ENCODE measurements around the gene CCND3.

CCND3 gene

DNA sequence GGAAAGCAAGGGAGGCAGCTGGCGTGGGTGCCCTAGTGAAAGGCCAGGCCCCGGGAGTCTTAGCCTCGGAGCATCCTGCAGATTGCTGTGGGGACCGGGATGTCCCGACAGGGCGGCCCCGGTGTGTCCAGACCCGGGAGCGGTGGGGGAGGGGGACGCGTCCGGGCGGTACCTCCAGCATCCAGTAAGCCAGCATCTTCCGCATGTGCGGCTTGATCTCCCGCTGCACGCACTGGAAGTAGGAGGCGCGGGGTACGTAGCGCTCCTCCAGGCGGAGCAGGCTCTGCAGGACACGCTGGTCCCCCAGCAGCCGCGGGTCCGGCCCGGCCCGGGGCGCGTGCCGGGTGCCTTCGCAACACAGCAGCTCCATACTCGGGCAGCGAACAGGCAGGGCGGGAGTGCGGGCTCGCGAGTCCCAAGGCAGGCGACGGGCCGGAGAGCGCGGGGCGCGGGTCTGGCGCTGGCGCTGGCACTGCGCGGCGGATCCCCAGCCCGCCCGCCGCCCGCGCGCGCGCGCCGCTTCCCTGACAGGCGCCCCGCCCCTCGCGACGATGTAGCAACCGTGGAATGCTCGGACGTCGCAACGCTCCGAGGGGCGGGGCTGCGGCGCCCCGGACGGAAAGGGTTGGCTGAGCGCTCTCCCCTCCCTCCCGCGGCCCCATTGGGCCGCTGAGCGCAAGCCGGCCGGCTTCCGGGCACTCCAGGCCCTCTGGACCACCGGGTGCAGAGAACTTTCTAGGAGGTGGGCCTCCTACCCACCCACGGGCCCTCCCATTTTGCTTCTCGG, at the start of gene CCND3:
CCND3 (minus strand) TSS at position 529 of the 787 bp plus-strand sequence; CDS start at position 370, 159 bp downstream.
- TF ChIP-seq POLR2A (IDR thresholded peaks at IDR 0.05; ENCODE audit: extremely low read depth, insufficient read length): peak; percentile 40
- TF ChIP-seq, protein P1, sequence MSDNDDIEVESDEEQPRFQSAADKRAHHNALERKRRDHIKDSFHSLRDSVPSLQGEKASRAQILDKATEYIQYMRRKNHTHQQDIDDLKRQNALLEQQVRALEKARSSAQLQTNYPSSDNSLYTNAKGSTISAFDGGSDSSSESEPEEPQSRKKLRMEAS (IDR thresholded peaks at IDR 0.05; ENCODE audit: low read depth, low read length): peak; percentile 41; the same call in 1 of the 2 replicates
- TF ChIP-seq MYC (IDR thresholded peaks at IDR 0.05; ENCODE audit: low read depth, low read length): peak; percentile 29; the same call in 1 of the 2 replicates
- no peak for TF ChIP-seq CTCF (IDR thresholded peaks at IDR 0.05; ENCODE audit: low read depth, low read length)
- peak within 1 kb of the TSS; percentile 97 for H3K4me3 ChIP-seq (ENCODE audit: low read depth, low read length)
- DNase-seq (ENCODE audit: low read depth): peak; percentile 97

GRCh38 chr6:41986339-41986738, 44.7 kb upstream of the CCND3 start:
- no peak for DNase-seq (ENCODE audit: low read depth)
- no peak for TF ChIP-seq CTCF (IDR thresholded peaks at IDR 0.05; ENCODE audit: low read depth, low read length)
- TF ChIP-seq POLR2A (IDR thresholded peaks at IDR 0.05; ENCODE audit: extremely low read depth, insufficient read length): no peak
- TF ChIP-seq, protein P1 (IDR thresholded peaks at IDR 0.05; ENCODE audit: low read depth, low read length): no peak
- TF ChIP-seq MYC (IDR thresholded peaks at IDR 0.05; ENCODE audit: low read depth, low read length): no peak
- H3K4me3 ChIP-seq (ENCODE audit: low read depth, low read length): no peak overlapping the region

GRCh38 chr6:41984623-41985022, 43.0 kb upstream of the CCND3 start:
- no peak overlapping the region for H3K4me3 ChIP-seq (ENCODE audit: low read depth, low read length)
- TF ChIP-seq CTCF (IDR thresholded peaks at IDR 0.05; ENCODE audit: low read depth, low read length) (no peak), POLR2A (IDR thresholded peaks at IDR 0.05; ENCODE audit: extremely low read depth, insufficient read length) (no peak), MYC (IDR thresholded peaks at IDR 0.05; ENCODE audit: low read depth, low read length) (no peak)
- TF ChIP-seq, protein P1 (IDR thresholded peaks at IDR 0.05; ENCODE audit: low read depth, low read length): no peak
- DNase-seq (ENCODE audit: low read depth): no peak

DNA sequence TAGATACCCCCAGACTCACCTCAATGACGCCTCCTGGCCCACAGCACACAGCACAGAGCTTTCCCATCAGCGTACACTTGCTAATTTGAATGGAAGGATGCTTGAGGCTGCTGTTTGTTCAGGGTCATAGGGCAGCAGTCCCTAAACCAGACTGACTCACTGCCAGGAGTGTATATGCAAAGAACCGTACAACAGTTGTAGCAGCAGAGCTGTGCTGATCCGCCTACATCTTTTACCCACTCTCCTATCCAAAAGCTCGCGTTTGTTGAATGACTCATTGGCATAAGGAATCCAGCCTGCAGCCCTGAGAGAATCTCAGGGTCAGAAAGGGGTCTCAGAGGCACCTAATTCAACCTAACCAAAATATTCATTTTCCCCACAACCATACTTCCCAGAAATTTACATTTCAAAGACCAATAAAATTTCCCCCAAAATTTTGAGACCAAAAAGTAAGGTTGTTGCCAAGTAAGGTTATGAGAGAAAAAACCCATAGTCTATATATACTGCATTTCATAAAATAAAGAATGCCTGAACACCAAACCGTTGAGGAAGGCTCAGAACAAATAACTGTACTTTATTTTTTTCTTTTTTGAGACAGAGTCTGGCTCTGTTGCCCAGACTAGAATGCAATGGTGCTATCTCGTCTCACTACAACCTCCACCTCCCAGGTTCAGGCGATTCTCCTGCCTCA, 35.3 kb upstream of the CCND3 start:
- TF ChIP-seq, protein P1 (IDR thresholded peaks at IDR 0.05; ENCODE audit: low read depth, low read length): no peak
- DNase-seq (ENCODE audit: low read depth): no peak
- H3K4me3 ChIP-seq (ENCODE audit: low read depth, low read length): no peak overlapping the region

DNA sequence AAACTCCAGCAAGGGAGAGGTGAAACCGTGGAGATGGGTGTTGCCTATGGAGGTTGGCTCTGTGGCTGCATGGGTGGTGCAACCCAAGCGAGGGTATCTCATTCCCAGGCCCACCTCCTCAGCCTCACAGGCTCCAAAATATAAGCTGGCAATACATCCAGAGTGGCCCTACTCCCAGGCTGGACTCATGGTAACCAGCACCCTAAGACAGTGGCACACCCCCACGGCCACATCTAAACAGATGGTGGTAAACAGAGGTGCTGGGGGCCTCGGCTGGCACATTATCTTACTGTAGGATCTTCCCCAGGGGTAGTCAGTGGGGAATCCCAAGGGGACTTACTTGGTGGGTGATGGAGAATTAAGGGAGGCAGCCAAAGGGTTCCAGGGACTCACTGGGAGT, 33.7 kb upstream of the CCND3 start:
- DNase-seq (ENCODE audit: low read depth): no peak
- TF ChIP-seq MYC (IDR thresholded peaks at IDR 0.05; ENCODE audit: low read depth, low read length) (no peak), POLR2A (IDR thresholded peaks at IDR 0.05; ENCODE audit: extremely low read depth, insufficient read length) (no peak), CTCF (IDR thresholded peaks at IDR 0.05; ENCODE audit: low read depth, low read length) (no peak)
- TF ChIP-seq, protein P1 (IDR thresholded peaks at IDR 0.05; ENCODE audit: low read depth, low read length): no peak
- H3K4me3 ChIP-seq (ENCODE audit: low read depth, low read length): no peak overlapping the region

- H3K4me3 ChIP-seq (ENCODE audit: low read depth, low read length): no peak overlapping the region
- DNase-seq (ENCODE audit: low read depth): no peak
- TF ChIP-seq, protein P1 (IDR thresholded peaks at IDR 0.05; ENCODE audit: low read depth, low read length): no peak
- TF ChIP-seq POLR2A (IDR thresholded peaks at IDR 0.05; ENCODE audit: extremely low read depth, insufficient read length): no peak
- TF ChIP-seq CTCF (IDR thresholded peaks at IDR 0.05; ENCODE audit: low read depth, low read length): no peak
- TF ChIP-seq MYC (IDR thresholded peaks at IDR 0.05; ENCODE audit: low read depth, low read length): no peak
Observed at GRCh38 chr6:41974281-41974825, 32.7 kb upstream of the CCND3 start.

All from NB4 (cell line).